Hematopoietic multipotent progenitor cell treated with erythropoietin and hydrocortisone succinate and interleukin-3 and kit ligand, for 8 days (in vitro differentiated cells): ENCODE measurements around the gene PRCD.
"Not testable (repeated sequence)": the region's sequence is repeated elsewhere in the genome, so short reads cannot be mapped to it uniquely, and the experiment has no call there.

Experiments
- DNase-seq: peaks from one replicate; pipeline ENCODE4 v3.0.0-alpha.2; 2015

Gene PRCD

GRCh38 chr17:76506408-76507345 lies 33.2 kb upstream of the PRCD start:
- DNase-seq: peak; percentile 72

- DNase-seq: not testable (repeated sequence)
Measured at GRCh38 chr17:76508472-76509063, 31.3 kb upstream of the PRCD start.

DNA sequence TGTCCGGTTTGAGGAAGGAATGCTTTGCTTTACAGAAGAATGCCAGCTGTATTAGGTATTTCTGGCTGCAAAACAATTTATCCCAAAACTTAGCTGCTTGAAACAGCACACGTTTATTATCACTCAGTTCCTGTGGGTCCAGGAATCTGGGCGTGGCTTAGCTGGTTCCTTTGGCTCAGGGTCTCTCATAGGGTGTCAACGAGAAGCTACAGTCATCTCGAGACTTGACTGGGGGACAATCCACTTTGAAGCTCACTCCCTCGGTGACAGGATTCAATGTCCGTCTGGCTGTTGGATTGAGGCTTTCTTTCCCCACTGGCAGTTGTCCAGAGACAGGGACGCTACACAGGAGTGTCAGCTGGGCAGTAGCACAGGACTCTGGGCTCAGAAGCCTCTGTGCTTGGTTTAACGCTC lies 29.0 kb upstream of the PRCD start:
- no peak for DNase-seq

DNA sequence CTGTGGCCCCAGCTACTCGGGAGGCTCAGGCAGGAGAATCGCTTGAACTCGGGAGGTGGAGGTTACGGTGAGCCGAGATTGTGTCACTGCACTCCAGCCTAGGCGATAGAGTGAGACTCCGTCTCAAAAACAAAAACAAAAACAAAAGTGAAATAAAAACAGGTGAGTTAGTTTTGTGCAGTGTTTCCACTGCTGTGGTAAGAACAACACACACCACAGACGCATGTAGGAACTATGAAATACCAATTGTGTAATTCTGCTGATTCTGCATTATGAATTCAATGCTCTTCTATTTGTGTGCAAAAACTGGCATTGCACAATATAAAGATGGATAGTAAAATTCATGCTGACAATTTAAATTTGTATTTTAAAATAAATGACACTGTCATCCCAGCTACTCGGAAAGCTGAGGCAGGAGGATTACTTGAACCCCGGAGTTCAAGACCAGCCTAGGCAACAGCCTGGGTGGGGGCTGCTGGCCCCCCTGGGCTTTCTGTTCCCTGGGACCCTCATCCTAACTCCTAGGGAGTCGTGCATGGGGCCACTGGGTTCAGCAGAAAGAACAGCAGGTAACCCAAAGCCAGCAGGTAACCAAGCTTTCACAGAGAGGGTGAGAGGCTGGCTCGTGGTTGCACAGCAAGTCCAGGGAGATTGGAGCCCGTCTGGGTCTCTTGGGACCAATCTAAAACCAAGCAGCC lies 28.0 kb upstream of the PRCD start:
- DNase-seq: no peak

DNA sequence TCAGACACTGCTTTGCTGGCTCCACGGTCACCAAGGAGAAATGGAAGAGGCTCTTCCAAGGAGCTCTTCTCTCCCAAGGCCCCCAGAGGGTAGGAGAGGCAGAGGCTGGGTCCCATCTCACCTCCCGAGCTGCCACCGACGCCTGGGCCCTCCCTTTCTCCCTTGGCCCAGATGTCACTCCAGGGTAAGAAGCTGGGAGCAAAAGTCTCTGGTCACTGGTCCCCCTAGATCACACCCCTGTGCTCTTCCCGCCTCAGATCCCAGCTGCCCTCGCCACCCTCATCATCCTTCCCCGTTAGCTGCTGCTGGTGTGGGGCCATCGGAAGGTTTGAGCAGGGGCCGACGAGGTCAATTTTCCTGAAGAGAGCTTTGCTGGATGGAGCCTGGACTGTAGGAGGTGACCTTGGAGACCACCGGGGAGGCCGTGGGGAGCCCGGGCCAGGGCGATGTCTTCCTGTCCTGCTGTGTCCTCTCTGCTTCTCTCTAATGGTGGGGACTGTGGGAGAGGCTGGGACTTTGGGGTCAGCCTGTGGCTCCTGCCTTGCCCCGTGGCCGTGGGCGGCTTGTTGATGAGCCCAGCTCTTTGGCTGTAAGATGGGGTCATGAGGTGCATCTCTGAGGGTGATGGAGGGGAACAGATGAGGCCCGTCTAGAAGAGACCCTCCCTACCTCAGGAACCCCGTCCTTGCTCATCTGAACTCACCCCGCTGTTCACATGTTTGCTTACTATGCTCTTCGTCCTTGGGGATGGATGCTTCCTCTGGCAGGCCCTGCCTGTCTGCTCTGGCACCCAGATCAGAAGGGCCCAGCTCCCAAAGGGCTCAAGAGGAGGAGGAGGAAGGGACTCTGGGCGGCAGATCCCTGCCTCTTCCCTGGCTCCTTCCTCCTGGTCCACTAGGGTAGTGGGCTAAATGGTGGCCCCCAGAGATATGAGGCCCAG lies 27.2 kb upstream of the PRCD start:
- DNase-seq: no peak

- DNase-seq: no peak
Measured at GRCh38 chr17:76513306-76513692, 26.5 kb upstream of the PRCD start.

DNA sequence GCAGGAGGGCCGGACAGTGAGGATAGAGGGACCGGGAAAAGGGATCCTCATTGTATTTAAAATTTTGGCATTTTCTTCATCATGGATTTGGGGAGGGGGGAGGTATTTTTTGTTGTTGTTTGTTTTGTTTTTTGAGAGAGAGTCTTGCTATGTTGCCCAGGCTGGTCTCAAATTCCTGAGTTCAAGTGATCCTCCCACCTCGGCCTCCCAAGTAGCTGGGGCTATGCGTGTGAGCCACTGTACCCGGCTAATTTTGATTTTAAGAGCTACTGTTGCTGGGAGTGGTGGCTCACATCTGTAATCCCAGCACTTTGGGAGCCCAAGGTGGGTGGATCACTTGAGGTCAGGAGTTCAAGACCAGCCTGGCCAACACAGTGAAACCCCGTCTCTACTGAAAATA lies 25.5 kb upstream of the PRCD start:
- DNase-seq: not testable (repeated sequence)

- DNase-seq: peak; percentile 39
Measured at GRCh38 chr17:76515274-76515949, 24.4 kb upstream of the PRCD start.

DNA sequence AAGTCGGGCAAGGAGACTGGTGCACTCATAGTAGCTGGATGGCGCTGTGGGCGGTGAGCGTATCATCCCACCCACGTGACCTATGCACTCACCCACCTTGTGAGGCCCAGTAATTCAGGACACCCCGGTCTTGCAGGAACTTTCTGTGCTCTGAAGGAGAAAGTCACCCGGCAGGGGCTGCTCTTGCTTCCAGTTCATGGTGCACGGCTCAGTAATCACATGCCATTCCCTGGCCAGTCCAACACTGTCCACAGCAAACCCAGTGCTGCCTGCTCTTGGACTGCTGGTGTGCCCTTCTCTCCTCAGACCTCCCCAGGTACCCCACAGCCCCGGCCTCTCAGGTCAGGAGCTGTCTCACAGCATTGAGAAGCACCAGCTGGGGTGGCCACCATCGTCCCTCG lies 22.2 kb upstream of the PRCD start:
- DNase-seq: no peak

- DNase-seq: no peak
Measured at GRCh38 chr17:76519048-76519966, 20.5 kb upstream of the PRCD start.

GRCh38 chr17:76521262-76521661 lies 18.6 kb upstream of the PRCD start:
- DNase-seq: no peak

- not testable (repeated sequence) for DNase-seq
Measured at GRCh38 chr17:76521683-76522082, 18.2 kb upstream of the PRCD start.

- DNase-seq: peak; percentile 49
Measured at GRCh38 chr17:76523084-76524037, 16.5 kb upstream of the PRCD start.

DNA sequence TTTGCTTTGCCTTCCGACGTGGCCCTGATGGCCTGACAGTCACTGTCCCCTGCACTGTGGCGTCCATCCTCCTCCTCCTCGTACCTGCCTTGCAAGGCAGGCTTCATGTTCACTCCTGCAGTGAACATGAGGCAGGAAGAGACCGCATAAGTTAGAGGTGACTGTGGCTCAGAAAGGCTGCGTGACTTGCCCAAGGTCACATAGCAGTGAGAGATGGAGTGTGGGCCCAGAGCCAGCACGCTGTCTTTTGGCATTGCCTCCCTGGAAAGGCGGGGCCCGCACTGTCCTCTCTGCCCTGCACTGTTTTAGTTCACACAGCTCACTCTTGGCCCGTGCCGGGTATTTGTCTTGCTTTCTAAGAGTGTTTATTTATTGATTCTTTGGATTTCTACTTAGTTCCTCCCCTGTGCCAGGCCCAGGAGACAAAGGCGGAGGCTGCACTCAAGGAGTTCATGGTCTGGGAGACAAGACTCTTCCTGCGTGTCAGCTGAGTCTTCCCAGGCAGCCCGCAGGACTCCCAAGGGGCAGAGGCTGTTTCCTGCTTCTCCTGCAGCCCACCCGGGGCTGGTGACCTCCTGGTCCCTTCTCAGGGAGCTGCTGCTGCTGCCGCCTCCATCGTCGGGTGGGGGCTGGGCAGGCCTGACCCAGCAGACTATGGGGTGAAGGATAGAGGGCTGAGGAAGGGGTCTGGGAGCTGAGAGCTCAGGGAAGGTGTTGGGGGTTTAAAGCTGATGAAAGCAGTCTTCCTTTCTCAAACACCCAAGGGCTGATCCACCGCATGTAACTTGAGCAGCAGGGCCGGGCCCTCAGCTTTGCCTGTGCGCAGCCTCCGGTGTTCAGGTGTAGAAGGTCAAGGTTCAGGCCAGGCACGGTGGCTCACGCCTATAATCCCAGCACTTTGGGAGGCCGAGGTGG lies 15.0 kb upstream of the PRCD start:
- no peak for DNase-seq

- not testable (repeated sequence) for DNase-seq
Measured at GRCh38 chr17:76525513-76525833, 14.4 kb upstream of the PRCD start.

GRCh38 chr17:76527016-76527415 lies 12.8 kb upstream of the PRCD start:
- DNase-seq: not testable (repeated sequence)

GRCh38 chr17:76527430-76528111 lies 12.3 kb upstream of the PRCD start:
- DNase-seq: no peak

GRCh38 chr17:76528156-76528527 lies 11.7 kb upstream of the PRCD start:
- no peak for DNase-seq
